ENCODE results near the gene TFCP2L1. TPM values are rescaled to one million over a fixed set of nuclear protein-coding genes. Genes with fewer than 3 reads are reported as not detected.
"Not testable (repeated sequence)": the region's sequence is repeated elsewhere in the genome, so short reads cannot be mapped to it uniquely, and the experiment has no call there.

TFCP2L1 gene
- total and polyA plus RNA-seq, 2 donors (not counting 1 experiment from before 2014, with no cell fraction given): not detected

GRCh38 chr2:121231385-121232000, 53.5 kb downstream of the TFCP2L1 start:
- Histone ChIP-seq H3K9me3 (ENCODE audit: control insufficient read depth, insufficient read depth, low read depth, low read length) (no peaks in the 10 kb centered on the region), H4K20me1 (ENCODE audit: control insufficient read depth, extremely low read depth, insufficient read depth, low read length) (no peaks in the 10 kb centered on the region)
- TF ChIP-seq EZH2 (IDR thresholded peaks at IDR 0.05; ENCODE audit: low read length, missing control alignments): no peak
- no peak for TF ChIP-seq CTCF (conservative IDR thresholded peaks at IDR 0.05 in 1 of 2, IDR thresholded peaks at IDR 0.05 in 1 of 2; ENCODE audit: low read depth in 1 of 2, low read length in 2 of 2)

GRCh38 chr2:121228521-121228920, 56.5 kb downstream of the TFCP2L1 start:
- no peak overlapping the region for H3K4me2 ChIP-seq (ENCODE audit: extremely low read depth, insufficient read depth, low read length)
- no peak overlapping the region for H3K4me3 ChIP-seq (replicated peaks in 1 of 4; ENCODE audit: control extremely low read depth in 1 of 4, insufficient read depth in 1 of 4, low read depth in 3 of 4, low read length in 4 of 4)
- DNase-seq (ENCODE audit: low read depth in 2 of 2): no peak
- H2AFZ ChIP-seq (ENCODE audit: low read length): no peak overlapping the region
- no peaks in the 10 kb centered on the region for H3K36me3 ChIP-seq (ENCODE audit: control insufficient read depth, insufficient read depth, low read length)
- H3K27ac ChIP-seq (ENCODE audit: insufficient read depth, low read length): no peak overlapping the region
- H3K27me3 ChIP-seq (ENCODE audit: control insufficient read depth, insufficient read depth, low read length): no peaks in the 10 kb centered on the region
- H4K20me1 ChIP-seq (ENCODE audit: control insufficient read depth, extremely low read depth, insufficient read depth, low read length): no peaks in the 10 kb centered on the region
- TF ChIP-seq EZH2 (IDR thresholded peaks at IDR 0.05; ENCODE audit: low read length, missing control alignments): no peak
- no peak for TF ChIP-seq CTCF (conservative IDR thresholded peaks at IDR 0.05 in 1 of 2, IDR thresholded peaks at IDR 0.05 in 1 of 2; ENCODE audit: low read depth in 1 of 2, low read length in 2 of 2)
- H3K79me2 ChIP-seq (ENCODE audit: control insufficient read depth, insufficient read depth, low read length): no peaks in the 10 kb centered on the region
- no peak overlapping the region for H3K9ac ChIP-seq (ENCODE audit: insufficient read depth, low read length)
- H3K9me3 ChIP-seq (ENCODE audit: control insufficient read depth, insufficient read depth, low read depth, low read length): no peaks in the 10 kb centered on the region
- no peaks in the 10 kb centered on the region for H3K4me1 ChIP-seq (ENCODE audit: control insufficient read depth, extremely low read depth, insufficient read depth, low read length)

More at GRCh38 chr2:121231385-121232000, 53.5 kb downstream of the TFCP2L1 start:
- H3K27ac ChIP-seq (ENCODE audit: insufficient read depth, low read length): no peak overlapping the region
- peaks cover 2% of the 10 kb centered on the region for H3K27me3 ChIP-seq (ENCODE audit: control insufficient read depth, insufficient read depth, low read length)
- no peak for DNase-seq (ENCODE audit: low read depth in 2 of 2)
- H2AFZ ChIP-seq (ENCODE audit: low read length): no peak overlapping the region
- no peak overlapping the region for H3K4me3 ChIP-seq (replicated peaks in 1 of 4; ENCODE audit: control extremely low read depth in 1 of 4, insufficient read depth in 1 of 4, low read depth in 3 of 4, low read length in 4 of 4)
- no peak overlapping the region for H3K4me2 ChIP-seq (ENCODE audit: extremely low read depth, insufficient read depth, low read length)
- no peaks in the 10 kb centered on the region for H3K79me2 ChIP-seq (ENCODE audit: control insufficient read depth, insufficient read depth, low read length)
- H3K36me3 ChIP-seq (ENCODE audit: control insufficient read depth, insufficient read depth, low read length): no peaks in the 10 kb centered on the region
- no peak overlapping the region for H3K9ac ChIP-seq (ENCODE audit: insufficient read depth, low read length)
- H3K4me1 ChIP-seq (ENCODE audit: control insufficient read depth, extremely low read depth, insufficient read depth, low read length): no peaks in the 10 kb centered on the region

GRCh38 chr2:121227381-121228144, 57.4 kb downstream of the TFCP2L1 start:
- not testable (repeated sequence) for H3K79me2 ChIP-seq (ENCODE audit: control insufficient read depth, insufficient read depth, low read length); H3K9ac ChIP-seq (ENCODE audit: insufficient read depth, low read length); H4K20me1 ChIP-seq (ENCODE audit: control insufficient read depth, extremely low read depth, insufficient read depth, low read length); H3K4me1 ChIP-seq (ENCODE audit: control insufficient read depth, extremely low read depth, insufficient read depth, low read length); H2AFZ ChIP-seq (ENCODE audit: low read length); H3K4me2 ChIP-seq (ENCODE audit: extremely low read depth, insufficient read depth, low read length); H3K27ac ChIP-seq (ENCODE audit: insufficient read depth, low read length); H3K4me3 ChIP-seq (replicated peaks in 1 of 4; ENCODE audit: control extremely low read depth in 1 of 4, insufficient read depth in 1 of 4, low read depth in 3 of 4, low read length in 4 of 4); H3K27me3 ChIP-seq (ENCODE audit: control insufficient read depth, insufficient read depth, low read length); DNase-seq (ENCODE audit: low read depth in 2 of 2); H3K9me3 ChIP-seq (ENCODE audit: control insufficient read depth, insufficient read depth, low read depth, low read length); H3K36me3 ChIP-seq (ENCODE audit: control insufficient read depth, insufficient read depth, low read length)

- H3K4me1 ChIP-seq (ENCODE audit: control insufficient read depth, extremely low read depth, insufficient read depth, low read length); DNase-seq (ENCODE audit: low read depth in 2 of 2); H3K27ac ChIP-seq (ENCODE audit: insufficient read depth, low read length); H3K4me3 ChIP-seq (replicated peaks in 1 of 4; ENCODE audit: control extremely low read depth in 1 of 4, insufficient read depth in 1 of 4, low read depth in 3 of 4, low read length in 4 of 4); H3K9ac ChIP-seq (ENCODE audit: insufficient read depth, low read length); H4K20me1 ChIP-seq (ENCODE audit: control insufficient read depth, extremely low read depth, insufficient read depth, low read length); H3K9me3 ChIP-seq (ENCODE audit: control insufficient read depth, insufficient read depth, low read depth, low read length); H2AFZ ChIP-seq (ENCODE audit: low read length); H3K27me3 ChIP-seq (ENCODE audit: control insufficient read depth, insufficient read depth, low read length); H3K4me2 ChIP-seq (ENCODE audit: extremely low read depth, insufficient read depth, low read length); H3K79me2 ChIP-seq (ENCODE audit: control insufficient read depth, insufficient read depth, low read length); H3K36me3 ChIP-seq (ENCODE audit: control insufficient read depth, insufficient read depth, low read length): not testable (repeated sequence)
Measured at GRCh38 chr2:121225681-121226080, 59.3 kb downstream of the TFCP2L1 start.

Measured in fibroblast of lung (primary cell).